Activated gamma-delta T cell treated with Interleukin-2 at 50 U/mL for 16 hours (primary cell): ENCODE results near the gene HDDC2.
"Not testable (repeated sequence)": the region's sequence is repeated elsewhere in the genome, so short reads cannot be mapped to it uniquely, and the experiment has no call there.

Experiments used
- DNase-seq: peaks from one replicate; pipeline ENCODE4 v3.0.0-alpha.2; 2020

HDDC2 gene

DNA sequence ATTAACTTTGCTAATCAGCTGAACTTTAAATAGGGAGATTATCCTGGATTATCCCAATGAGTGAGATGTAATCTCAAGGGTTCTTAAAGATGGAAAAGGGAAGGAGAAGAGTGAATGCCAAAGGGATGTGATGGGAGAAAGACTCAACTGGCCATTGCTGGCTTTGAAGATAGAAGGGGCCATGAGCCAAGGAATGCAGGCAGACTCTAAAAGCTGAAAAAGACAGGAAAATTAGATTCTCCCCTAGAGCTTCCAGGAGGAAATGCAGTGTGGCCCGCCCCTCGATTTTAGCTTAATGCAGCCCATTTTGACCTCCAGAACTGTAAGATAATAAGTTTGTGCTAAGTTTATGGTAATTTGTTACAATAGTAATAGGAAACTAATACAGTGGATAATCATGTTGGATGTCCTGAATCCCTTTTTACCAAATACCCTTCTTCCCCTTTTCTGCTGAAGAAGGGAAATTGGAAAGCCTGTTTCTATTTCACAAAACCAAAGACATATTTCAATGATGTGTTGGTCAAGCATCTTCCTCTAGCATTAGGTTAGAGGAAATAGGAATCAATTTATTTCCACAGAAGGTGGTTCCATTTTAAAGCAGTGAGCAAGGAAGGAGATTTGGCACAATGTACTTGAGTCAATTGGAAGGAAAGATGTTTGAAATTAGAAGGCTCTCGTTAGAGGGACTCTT is 3.3 kb upstream of the HDDC2 start:
- DNase-seq, result no peak

DNA sequence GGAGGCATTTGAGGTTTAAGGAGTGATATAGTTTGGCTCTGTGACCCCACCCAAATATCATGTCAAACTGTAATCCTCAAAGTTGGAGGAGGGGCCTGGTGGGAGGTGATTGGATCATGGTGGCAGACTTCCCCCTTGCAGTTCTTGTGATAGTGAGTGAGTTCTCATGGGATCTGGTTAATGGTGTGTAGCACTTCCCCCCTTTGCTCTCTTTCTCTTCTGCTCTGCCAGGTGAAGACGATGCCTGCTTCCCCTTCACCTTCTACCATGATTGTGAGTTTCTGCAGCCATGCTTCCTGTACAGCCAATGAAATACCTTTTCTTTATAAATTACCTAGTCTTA is 1.7 kb upstream of the HDDC2 start:
- DNase-seq, result no peak

DNA sequence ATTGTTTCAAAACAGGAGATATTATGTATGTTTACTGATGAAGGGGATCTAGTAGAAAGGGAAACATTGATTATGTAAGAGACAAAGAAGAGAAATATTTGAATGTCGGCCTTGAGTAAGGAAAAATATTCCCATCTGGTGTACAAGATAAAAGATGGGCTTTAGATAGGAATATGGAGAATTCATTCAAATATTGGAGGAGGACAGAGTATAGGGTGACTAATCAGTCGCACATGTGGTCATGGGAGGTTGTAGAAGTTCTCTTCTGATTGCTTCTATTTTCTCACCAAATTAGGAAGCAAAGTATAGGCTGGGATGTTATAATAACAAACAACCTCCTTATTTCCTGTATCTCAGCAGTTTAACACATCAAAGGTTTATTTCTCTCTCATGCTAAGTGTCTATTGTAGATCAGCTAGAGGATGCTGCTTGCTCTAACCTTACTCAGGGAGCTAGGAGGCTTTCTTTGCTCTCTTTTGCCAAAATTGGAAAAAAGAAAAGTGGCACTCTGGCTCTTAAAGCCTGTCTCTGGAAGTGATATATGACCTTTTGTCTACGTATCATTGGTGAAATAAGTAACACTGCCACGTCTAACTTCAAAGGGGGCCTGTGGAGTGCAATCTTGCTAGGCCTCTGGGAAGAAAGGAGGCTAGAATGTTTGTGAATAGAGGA is 1.2 kb upstream of the HDDC2 start:
- no peak for DNase-seq

DNA sequence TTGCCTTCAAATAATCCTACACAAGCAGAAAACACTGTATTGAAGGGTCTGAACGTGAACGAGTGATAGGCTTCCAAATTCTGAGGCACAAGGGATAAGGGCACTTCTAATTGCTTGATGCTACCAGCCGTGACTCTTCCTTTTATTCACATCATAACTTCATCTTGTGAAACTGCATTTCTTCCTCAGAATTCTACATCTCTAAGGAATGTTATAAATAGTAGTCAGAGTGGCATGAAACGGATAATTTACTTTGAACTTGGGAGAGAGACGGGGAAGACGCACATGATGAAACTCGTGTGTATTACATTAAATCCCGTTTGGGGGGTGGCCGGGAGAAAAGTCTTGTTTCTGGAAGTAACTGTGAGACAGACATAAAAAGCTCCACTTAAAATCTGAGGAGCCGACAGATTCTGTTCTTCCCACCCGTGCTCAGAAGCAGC is 754 bp downstream of the HDDC2 start:
- DNase-seq, result no peak

DNA sequence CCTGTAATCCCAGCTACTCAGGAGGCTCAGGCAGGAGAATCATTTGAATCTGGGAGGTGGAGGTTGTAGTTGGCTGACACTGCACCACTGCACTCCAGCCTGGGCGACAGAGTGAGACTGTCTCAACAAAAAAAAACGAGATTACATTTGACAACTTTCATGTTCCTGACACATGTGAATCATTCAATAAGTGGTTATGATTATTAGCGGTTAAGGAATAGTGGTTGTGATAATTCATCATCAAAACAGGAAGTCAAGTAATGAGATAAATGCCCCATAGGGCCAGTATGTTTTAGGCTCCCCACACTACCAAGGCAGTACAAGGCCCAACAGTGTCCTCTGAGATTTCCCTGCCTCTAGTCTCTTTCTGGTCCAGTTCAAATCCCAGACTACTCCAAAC is 2.5 kb downstream of the HDDC2 start:
- no peak for DNase-seq

DNA sequence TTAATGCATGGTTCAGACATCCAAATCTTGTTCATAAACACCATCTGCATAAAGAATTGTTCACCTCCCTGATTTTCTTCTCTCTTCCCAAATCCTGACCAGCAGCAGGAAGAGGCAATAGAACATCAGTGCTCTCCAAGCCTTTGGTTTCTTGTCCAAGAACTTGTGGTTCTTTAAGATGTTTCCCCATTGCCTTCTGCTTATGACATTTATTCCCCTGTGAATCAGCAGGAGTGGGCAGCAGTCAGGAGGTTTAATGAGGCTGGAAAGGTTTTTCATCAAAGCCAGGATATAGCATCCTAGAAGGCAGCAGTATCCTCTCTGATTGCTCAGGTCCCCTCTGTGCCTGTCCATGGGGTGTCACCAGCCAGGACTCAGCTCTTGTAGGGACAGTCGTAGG is 5.3 kb downstream of the HDDC2 start:
- no peak for DNase-seq

DNA sequence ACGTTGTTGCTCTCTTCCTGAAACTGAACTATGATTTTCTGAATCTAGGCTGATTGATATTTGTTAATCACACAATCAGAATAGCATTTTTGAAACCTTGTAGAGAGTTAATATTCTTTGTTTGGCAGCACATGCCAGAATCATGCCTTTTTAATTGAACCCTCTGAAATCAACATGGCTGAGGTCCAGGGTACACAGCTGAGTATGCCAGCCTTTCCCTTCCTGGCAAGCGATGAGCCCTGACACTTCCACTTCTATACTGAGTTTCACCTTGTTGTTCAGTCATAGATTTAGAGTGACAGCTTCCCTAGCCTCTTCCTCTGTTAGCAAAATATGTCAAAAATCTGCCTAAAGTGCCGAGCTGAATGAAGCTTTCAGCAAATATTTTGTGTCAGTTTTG is 6.8 kb downstream of the HDDC2 start:
- no peak for DNase-seq

DNA sequence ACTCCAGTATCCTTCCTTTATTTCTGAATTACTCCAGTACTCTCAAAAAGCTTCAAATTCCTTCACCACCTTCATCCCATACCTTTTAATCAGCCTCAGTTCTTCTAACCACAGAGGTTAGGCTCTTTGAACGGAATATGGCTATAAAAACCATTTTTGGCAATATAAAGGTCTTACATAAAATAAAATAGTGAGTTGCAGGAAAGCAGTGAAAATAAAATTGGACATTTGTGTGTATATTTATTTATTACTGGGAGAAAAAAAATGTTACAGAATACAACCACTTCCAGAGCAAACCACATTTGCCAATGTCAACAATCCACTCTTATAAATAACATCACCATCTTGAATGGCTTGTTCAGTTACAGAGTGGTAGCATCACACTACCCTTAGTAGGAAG is 7.7 kb downstream of the HDDC2 start:
- DNase-seq, result no peak

DNA sequence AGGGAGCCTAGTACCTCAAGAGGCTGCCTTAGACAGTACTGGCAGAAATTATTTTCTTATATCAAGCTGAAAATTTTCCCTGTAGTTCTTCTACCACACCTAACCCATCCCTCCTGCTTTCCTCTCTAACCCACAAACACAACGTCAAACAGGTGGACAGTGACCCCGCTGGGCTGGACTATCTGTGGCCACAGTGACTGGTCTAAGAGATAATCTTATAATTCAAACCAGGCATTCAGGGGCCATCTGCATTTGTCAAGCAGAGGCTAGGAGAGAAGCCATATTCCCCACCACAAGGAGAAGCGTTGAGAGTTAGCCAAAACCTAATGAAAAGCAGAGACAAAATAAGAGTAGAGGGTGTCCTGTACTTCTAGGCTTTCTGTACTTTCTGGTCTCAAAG is 8.2 kb downstream of the HDDC2 start:
- no peak for DNase-seq

DNA sequence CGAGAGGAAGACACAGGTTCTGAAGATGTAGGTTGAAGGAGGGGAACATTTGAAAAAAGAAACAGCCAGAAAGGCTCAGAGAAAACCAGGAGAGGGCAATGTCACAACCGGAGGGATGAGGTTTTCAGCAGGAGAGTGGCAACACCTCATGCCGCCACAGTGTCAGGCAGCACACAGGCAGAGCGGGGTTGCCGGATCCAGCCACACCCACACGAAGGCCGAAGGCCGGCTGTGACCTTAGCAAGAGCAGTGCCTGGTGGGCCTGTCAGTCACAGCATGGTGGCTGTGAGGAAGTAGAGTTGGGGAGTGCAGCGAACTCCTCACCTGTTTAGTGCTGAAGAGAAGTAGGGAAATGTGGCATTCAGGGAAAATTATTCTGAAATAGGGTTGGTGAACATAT is 14.0 kb downstream of the HDDC2 start:
- DNase-seq, result no peak

DNA sequence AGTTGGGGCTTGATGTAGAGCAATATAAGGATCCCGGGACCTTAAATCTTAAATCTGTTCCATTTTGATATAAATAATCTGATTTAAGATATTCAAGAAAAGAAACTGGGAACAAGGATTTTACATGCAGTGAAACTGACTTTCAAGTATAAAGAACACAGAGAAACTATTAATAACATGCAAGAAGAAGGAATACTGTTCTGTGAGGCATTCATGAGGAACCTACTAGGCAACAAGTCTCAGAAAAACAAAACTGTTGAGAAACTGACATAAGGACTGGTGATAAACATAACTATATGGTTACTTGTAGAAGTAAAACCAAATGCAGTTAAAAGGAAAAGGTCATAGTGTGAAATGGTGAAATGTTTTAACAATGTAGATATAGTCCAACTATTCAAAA is 15.8 kb downstream of the HDDC2 start:
- DNase-seq, result no peak

DNA sequence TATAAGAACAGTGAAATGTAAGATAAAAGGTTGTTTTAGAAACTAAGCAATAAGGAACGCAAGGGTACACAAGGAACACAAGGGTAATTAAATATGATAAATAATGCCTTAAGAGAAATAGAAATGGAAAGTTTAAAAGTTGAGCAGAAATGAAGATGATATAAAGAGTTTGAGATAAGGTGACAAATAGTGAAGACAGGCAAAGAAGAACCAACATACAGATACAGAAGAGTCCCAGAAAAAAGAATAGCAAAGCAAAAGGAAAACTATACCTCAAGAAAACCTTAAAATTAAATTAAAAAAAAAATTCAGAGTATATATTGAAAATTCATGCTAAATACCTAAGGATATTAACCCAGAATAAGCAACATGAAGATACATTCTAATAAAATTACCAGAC is 16.4 kb downstream of the HDDC2 start:
- DNase-seq, result no peak

DNA sequence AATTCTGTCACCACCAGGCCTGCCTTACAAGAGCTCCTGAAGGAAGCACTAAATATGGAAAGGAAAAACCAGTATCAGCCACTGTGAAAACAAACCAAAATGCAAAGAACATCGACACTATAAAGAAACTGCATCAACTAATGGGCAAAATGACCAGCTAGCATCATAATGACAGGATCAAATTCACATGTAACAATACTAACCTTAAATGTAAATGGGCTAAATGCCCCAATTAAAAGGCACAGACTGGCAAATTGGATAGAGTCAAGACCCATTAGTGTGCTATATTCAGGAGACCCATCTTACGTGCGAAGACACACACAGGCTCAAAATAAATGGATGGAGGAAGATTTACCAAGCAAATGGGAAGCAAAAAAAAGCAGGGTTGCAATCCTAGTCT is 19.3 kb downstream of the HDDC2 start:
- DNase-seq, result not testable (repeated sequence)

DNA sequence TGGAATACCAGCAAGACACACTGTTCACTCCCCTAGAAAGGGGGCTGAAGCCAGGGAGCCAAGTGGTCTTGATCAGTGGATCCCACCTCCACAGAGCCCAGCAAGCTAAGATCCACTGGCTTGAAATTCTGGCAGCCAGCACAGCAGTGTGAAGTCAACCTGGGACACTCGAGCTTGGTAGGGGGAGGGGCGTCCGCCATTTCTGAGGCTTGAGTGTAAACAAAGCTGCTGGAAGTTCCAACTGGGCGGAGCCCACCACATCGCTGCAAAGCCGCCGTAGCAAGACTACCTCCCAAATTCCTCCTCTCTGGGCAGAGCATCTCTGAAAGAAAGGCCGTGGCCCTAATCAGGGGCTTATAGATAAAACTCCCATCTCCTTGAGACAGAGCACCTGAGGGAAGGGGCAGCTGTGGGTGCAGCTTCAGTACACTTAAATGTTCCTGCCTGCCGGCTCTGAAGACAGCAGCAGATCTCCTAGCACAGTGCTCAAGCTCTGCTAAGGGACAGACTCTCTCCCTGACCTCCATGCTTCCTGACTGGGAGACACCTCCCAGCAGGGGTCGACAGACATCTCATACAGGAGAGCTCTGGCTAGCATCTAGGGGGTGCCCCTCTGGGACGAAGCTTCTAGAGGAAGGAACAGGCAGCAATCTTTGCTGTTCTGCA is 21.3 kb downstream of the HDDC2 start:
- DNase-seq, result not testable (repeated sequence)

DNA sequence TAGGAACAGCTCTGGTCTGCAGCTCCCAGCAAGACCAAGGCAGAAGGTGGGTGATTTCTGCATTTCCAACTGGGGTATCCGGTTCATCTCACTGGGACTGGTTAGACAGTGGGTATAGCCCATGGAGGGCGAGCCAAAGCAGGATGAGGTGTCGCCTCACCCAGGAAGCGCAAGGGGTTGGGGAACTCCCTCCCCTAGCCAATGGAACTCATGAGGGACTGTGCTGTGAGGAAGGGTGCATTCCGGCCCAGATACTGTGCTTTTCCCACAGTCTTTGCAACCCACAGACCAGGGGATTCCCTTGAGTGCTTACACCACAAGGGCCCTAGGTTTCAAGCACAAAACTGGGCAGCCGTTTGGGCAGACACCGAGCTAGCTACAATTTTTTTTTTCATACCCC is 21.8 kb downstream of the HDDC2 start:
- no peak for DNase-seq

DNA sequence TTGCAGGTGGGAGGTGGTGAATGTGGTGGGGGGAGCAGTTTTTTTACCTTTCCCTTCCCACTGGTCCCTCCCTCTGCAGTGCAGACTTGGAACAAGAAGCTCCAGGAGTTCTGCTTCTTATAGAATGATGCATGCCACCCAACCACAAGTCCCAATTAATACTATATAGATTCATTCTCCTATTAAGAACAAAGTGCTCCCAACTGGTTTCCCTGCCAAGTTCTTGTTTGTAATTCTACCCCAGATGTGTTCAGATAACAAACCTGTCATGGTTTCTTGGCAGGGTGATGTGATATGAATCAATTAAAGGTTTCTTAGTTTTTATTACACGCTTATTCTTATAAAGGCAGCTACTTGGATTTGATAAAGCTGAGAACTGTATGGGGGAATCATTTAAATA is 23.9 kb downstream of the HDDC2 start:
- no peak for DNase-seq

DNA sequence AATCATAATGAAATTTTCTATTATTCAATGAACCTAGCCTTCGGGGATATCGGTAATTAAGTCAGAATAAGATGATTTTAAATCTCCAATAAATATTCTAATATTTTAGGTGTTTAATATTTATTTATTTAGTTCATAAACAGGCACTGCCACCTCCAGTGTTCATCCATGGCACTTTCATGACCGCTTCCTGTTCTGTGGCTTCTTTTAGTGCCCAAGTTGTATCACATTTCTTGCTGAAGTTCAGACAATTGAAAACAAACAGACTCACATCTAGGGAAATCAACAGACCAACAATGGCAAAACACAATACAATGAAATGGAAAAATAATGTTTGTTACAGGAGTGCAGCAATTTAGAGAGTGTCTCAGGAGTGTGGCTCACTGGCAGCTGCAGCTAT is 26.0 kb downstream of the HDDC2 start:
- no peak for DNase-seq

DNA sequence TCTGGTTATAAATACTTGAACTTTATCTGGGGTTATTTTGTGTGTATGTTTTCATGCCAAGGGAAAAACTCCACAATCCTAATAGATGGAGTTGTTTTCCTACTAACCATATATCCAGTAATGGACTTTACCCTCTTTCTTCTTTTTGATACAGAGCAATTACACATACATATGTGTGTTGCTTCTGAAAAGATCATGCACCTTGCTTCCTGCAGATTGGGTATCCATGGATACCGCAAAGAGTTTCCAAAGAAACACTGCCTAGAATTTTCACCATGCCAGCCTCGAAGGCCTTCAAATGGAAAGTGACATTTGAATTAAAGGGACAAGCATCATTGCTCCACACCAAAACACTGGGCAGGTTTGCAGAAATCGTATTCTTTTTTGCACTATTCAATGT is 26.8 kb downstream of the HDDC2 start:
- DNase-seq, result no peak

DNA sequence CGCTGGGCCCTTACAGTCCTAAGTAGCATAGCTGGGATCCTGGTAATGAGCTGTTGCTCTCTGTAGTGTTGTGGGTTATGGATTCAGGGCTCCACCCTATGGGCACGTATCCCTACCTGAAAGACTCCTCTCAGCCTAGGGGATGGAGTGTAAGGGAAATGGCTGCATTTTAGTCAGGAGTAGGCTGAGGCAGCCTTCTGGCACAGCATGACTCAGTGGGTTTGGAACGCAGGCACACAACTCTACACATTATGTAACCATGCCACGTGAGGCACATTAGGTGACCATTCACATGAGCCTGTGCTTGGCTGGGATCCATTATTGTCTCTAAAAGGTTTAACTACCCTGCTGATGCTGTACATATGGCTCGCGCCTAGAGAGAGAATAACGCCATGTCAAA is 27.8 kb downstream of the HDDC2 start:
- no peak for DNase-seq

DNA sequence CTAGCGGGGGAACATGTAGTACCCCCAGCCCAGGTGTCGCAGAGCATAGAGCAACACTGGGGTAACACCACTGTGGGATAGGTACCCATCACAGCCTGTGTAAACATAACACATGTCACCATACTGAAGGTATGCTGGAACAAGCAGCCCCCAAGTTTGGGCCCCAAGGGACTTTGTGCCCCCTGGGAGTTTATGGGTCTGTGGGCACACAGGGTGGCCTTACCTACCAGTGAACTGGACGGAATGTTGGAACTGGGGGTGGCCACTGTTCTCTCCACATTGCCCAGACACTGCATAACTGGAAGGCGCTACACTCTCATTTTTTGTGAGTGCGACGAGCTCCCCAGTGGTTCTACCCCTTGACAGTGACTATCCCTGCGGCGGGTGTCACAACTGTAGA is 28.5 kb downstream of the HDDC2 start:
- DNase-seq, result no peak

DNA sequence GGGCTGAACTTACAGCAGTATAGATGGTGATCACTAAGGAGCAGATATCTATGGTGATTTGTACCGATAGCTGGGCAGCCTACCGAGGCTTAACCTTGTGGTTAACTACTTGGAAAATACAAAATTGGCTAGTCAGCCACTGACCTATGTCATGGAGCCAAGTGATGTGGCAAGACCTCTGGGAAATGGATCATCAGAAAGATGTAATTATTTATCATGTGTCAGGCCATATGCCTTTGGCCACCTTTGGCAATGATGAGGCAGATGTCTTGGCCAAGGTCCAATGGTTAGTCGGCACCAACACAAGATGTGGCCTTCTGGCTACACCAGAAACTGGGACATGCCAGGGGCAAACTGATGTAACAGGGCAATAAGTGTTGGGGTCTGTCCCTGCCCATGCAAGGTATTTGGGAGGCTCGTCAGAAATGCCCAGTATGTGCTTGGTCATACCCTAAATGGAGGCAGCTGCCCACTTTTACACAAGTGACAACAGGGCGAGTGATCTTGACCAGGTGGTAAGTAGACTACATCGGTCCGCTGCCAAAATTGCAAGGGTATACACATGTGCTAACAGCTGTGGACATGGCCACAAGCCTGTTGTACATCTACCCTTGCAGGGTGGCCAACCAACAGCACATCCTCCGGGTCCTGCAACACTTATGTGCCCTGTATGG is 30.1 kb downstream of the HDDC2 start:
- no peak for DNase-seq

DNA sequence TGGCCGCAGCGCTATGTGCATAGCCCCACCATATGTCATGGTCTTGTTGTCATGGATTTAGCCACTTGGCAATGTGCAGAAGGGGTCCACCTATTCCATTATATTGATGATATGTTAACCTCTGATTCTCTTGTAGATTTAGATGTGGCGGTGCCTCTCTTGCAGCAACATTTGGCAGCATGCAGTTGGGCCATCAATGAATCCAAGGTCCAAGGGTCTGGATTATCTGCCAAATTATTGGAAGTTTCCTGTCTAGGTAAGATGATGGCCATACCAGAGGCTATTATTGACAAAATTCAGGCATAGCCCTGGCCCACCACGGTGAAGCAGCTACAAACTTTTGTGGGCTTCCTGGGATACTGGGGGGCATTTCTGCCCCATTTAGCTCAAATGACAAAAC is 31.4 kb downstream of the HDDC2 start:
- DNase-seq, result no peak

DNA sequence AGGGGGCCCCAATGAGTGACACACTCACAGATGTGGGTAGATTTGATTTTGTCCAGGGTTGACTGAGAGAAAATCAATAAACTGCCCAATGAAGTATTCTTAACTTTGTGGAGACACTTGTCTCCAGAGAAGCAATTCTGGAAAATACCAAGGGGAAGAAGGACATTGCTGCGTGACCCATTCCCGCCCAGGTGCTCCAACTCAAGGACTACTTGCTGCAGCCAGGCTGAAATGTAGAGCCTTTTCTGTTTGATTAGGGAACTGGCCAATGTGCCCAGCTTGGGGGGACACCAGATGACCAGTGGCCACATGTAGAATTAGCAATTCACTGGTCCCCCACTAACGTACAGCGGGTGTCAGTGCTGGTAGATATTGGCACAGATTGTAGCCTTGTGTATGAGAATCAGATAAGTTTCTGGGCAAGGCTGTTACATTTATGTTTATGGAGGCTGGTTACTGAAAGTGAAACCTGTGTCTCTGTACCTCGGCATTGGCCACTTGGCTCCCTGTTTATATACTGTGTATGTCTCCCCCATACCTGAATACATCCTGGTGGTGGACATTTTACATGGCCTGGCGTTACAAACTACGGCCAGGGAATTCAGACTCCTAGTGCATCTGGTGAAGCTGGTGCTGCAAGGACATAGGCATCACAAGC is 32.3 kb downstream of the HDDC2 start:
- no peak for DNase-seq

DNA sequence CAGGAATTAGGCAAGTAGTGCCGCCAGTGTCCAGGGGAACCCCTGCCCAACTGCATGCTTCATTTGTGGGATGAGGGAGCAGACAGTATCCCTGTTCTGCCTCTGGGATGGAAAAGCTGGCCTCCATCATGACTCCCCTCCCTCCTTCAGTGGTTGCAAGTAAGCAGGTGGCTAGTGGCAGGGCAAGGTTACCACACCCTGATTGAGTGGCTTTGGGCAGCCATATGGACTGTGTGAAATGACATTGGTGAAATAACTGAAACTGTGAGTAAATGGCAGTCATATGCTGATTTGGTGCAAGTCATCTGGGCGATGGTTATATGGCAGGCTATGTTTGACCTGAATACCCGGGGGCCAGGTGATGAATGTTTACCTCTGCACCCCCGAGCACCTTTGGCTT is 33.0 kb downstream of the HDDC2 start:
- no peak for DNase-seq
